Neuronal stem cell (in vitro differentiated cells): ENCODE measurements around the gene SETD1B.

Experiments
- DNase-seq: peaks from one replicate; pipeline ENCODE4 v3.0.0-alpha.2; 2013; ENCODE audit warnings: low spot score
- H2AFZ ChIP-seq: one replicate; pipeline ENCODE4 v1.6.1; 2013; ENCODE audit warnings: mild to moderate bottlenecking, low read length, inconsistent platforms
- H2AK5ac ChIP-seq: 2 replicates; pipeline ENCODE4 v1.6.1; 2013; ENCODE audit warnings: low read depth, mild to moderate bottlenecking, inconsistent platforms, low read length, moderate library complexity, mixed read lengths
- H2BK120ac ChIP-seq: 2 replicates; pipeline ENCODE4 v1.6.1; 2013; ENCODE audit warnings: low read depth, mild to moderate bottlenecking, inconsistent platforms, low read length, moderate library complexity, mixed read lengths
- H2BK12ac ChIP-seq: one replicate; pipeline ENCODE4 v1.6.1; 2013; ENCODE audit warnings: low read length, inconsistent platforms
- H2BK15ac ChIP-seq: 2 replicates; pipeline ENCODE4 v1.6.1; 2013; ENCODE audit warnings: mild to moderate bottlenecking, low read length, inconsistent platforms, mixed read lengths
- H2BK5ac ChIP-seq: one replicate; pipeline ENCODE4 v1.6.1; 2013; ENCODE audit warnings: inconsistent platforms, mild to moderate bottlenecking, low read length, moderate library complexity
- H3K14ac ChIP-seq: one replicate; pipeline ENCODE4 v1.6.1; 2013; ENCODE audit warnings: low read length, inconsistent platforms
- H3K18ac ChIP-seq: 2 replicates; pipeline ENCODE4 v1.6.1; 2013; ENCODE audit warnings: low read length, inconsistent platforms
- H3K23ac ChIP-seq: 2 replicates; pipeline ENCODE4 v1.6.1; 2013; ENCODE audit warnings: low read depth, mild to moderate bottlenecking, mixed read lengths, low read length, inconsistent platforms; ENCODE audit not compliant: poor library complexity
- H3K27ac ChIP-seq: replicated peaks from 3 replicates; pipeline ENCODE4 v1.5.1; 2013; ENCODE audit warnings: low read length, inconsistent platforms
- H3K27me3 ChIP-seq, 3 experiments: 2 replicates each; pipeline ENCODE4 v1.6.1; 2013; ENCODE audit warnings: low read length in 3 of 3, mild to moderate bottlenecking in 2 of 3, inconsistent platforms in 1 of 3, low read depth in 1 of 3, mixed read lengths in 1 of 3, moderate library complexity in 1 of 3; ENCODE audit not compliant: control insufficient read depth in 3 of 3, insufficient read depth in 3 of 3
- H3K36me3 ChIP-seq, 2 donors: replicated peaks in 1 of 2; 2 replicates each; pipeline ENCODE4 v1.6.1; 2013; ENCODE audit warnings: low read length in 2 of 2; ENCODE audit not compliant: control insufficient read depth in 2 of 2, insufficient read depth in 2 of 2
- H3K4ac ChIP-seq: 2 replicates; pipeline ENCODE4 v1.6.1; 2013; ENCODE audit warnings: inconsistent platforms, mild to moderate bottlenecking, low read length, moderate library complexity
- H3K4me1 ChIP-seq, 2 donors: 1 replicate in 1 of 2; 2 replicates in 1 of 2; pipeline ENCODE4 v1.6.1; 2013; ENCODE audit warnings: low read length in 2 of 2, low read depth in 1 of 2; ENCODE audit not compliant: control insufficient read depth in 2 of 2, insufficient read depth in 1 of 2
- H3K4me2 ChIP-seq: one replicate; pipeline ENCODE4 v1.6.1; 2013; ENCODE audit warnings: mild to moderate bottlenecking, low read length, inconsistent platforms; ENCODE audit not compliant: insufficient read depth, poor library complexity, severe bottlenecking
- H3K4me3 ChIP-seq, 2 donors: 2 replicates each; pipeline ENCODE4 v1.5.1; 2013; ENCODE audit warnings: low read length in 2 of 2, mild to moderate bottlenecking in 2 of 2, inconsistent platforms in 1 of 2, moderate library complexity in 1 of 2
- H3K79me1 ChIP-seq: one replicate; pipeline ENCODE4 v1.6.1; 2013; ENCODE audit warnings: low read depth, mild to moderate bottlenecking, inconsistent platforms, low read length, moderate library complexity
- H3K9ac ChIP-seq: one replicate; pipeline ENCODE4 v1.6.1; 2013; ENCODE audit warnings: mild to moderate bottlenecking, low read depth, low read length, inconsistent platforms; ENCODE audit not compliant: poor library complexity
- H3K9me3 ChIP-seq, 2 donors: replicated peaks in 1 of 2; 2 replicates each; pipeline versions ENCODE3 to v1.6.1; 2013; ENCODE audit warnings: low read length in 2 of 2, mild to moderate bottlenecking in 2 of 2, inconsistent platforms in 1 of 2, low read depth in 1 of 2, mixed read lengths in 1 of 2, moderate library complexity in 1 of 2; ENCODE audit not compliant: control insufficient read depth in 2 of 2, insufficient read depth in 1 of 2
- H4K8ac ChIP-seq: one replicate; pipeline ENCODE4 v1.6.1; 2013; ENCODE audit warnings: low read depth, mild to moderate bottlenecking, inconsistent platforms, low read length, moderate library complexity
- H4K91ac ChIP-seq: one replicate; pipeline ENCODE4 v1.6.1; 2013; ENCODE audit warnings: low read length, low read depth, mild to moderate bottlenecking, inconsistent platforms; ENCODE audit not compliant: poor library complexity
- WGBS, 2 donors: extraction: QIAGEN DNeasy Blood & Tissue Kit; methylation state at CpG; one replicate each; pipeline ENCODE4 v1.1.7; 2013; ENCODE audit warnings: missing lambda C conversion rate in 2 of 2, mixed read lengths in 1 of 2; ENCODE audit not compliant: insufficient read length in 2 of 2, insufficient replicate concordance in 1 of 2; ENCODE audit errors: extremely low coverage in 2 of 2; 5-methylcytosine and 5-hydroxymethylcytosine counted together

SETD1B gene

GRCh38 chr12:121812320-121812871 lies 8.6 kb downstream of the SETD1B start:
- Histone ChIP-seq H2BK15ac (no peak overlapping the region), H4K91ac (no peak overlapping the region), H3K27ac (peak overlapping the region; percentile 49), H3K9ac (peak overlapping the region; percentile 10), H2AK5ac (no peak overlapping the region), H2AFZ (peak overlapping the region; percentile 0), H3K36me3 (peaks cover 46 to 89% of the 10 kb centered on the region in 2 donors), H3K79me1 (peaks cover 27% of the 10 kb centered on the region), H3K4me3 (peak overlapping the region; percentile 23 to 86), H3K23ac (no peak overlapping the region), H3K14ac (no peak overlapping the region), H4K8ac (no peak overlapping the region), H3K4me2 (peak overlapping the region; percentile 83), H3K18ac (peak overlapping the region; percentile 65), H3K4me1 (peaks cover 10 to 12% of the 10 kb centered on the region in 2 donors), H3K9me3 (no peaks in the 10 kb centered on the region), H2BK12ac (no peak overlapping the region), H2BK120ac (no peak overlapping the region), H2BK5ac (no peak overlapping the region), H3K27me3 (no peaks in the 10 kb centered on the region), H3K4ac (no peak overlapping the region)
- no CpG with 5 or more reads among the region's 26 CpGs for WGBS, 2 donors
- DNase-seq, result peak; percentile 58

GRCh38 chr12:121812921-121813896 lies 9.4 kb downstream of the SETD1B start:
- Histone ChIP-seq H2BK12ac (no peak overlapping the region), H4K91ac (no peak overlapping the region), H3K14ac (no peak overlapping the region), H3K79me1 (peaks cover 23% of the 10 kb centered on the region), H2BK15ac (no peak overlapping the region), H3K4me3 (peak overlapping the region in 1 of 2 donors; percentile 71), H2AK5ac (peak overlapping the region; percentile 56), H3K4me1 (peaks cover 8 to 12% of the 10 kb centered on the region in 2 donors), H3K18ac (peak overlapping the region; percentile 12), H3K9me3 (no peaks in the 10 kb centered on the region), H3K27ac (no peak overlapping the region), H3K4ac (no peak overlapping the region), H3K36me3 (peaks cover 46 to 89% of the 10 kb centered on the region in 2 donors), H2AFZ (no peak overlapping the region), H2BK120ac (no peak overlapping the region), H3K4me2 (no peak overlapping the region), H3K23ac (no peak overlapping the region), H3K27me3 (no peaks in the 10 kb centered on the region), H4K8ac (no peak overlapping the region), H2BK5ac (no peak overlapping the region), H3K9ac (no peak overlapping the region)
- no CpG with 5 or more reads among the region's 25 CpGs for WGBS, 2 donors
- no peak for DNase-seq

GRCh38 chr12:121813951-121814350 lies 10.1 kb downstream of the SETD1B start:
- Histone ChIP-seq H2BK120ac (no peak overlapping the region), H2BK15ac (no peak overlapping the region), H2BK5ac (no peak overlapping the region), H3K36me3 (peaks cover 41 to 81% of the 10 kb centered on the region in 2 donors), H3K18ac (no peak overlapping the region), H3K9ac (peak overlapping the region; percentile 54), H3K4me2 (no peak overlapping the region), H3K14ac (no peak overlapping the region), H3K4me3 (no peak overlapping the region), H2BK12ac (no peak overlapping the region), H3K27me3 (no peaks in the 10 kb centered on the region), H3K23ac (no peak overlapping the region), H4K8ac (no peak overlapping the region), H2AFZ (no peak overlapping the region), H3K79me1 (peaks cover 23% of the 10 kb centered on the region), H4K91ac (no peak overlapping the region), H3K9me3 (no peaks in the 10 kb centered on the region), H3K27ac (no peak overlapping the region), H3K4ac (no peak overlapping the region), H3K4me1 (peaks cover 8 to 12% of the 10 kb centered on the region in 2 donors), H2AK5ac (no peak overlapping the region)
- WGBS, 2 donors, result no CpG with 5 or more reads among the region's 14 CpGs
- DNase-seq, result no peak
